ENCODE data around the gene DCTN4. TPM values are rescaled to one million over a fixed set of nuclear protein-coding genes. Genes with fewer than 3 reads are reported as not detected.

Gene DCTN4
- total RNA-seq, 2 donors from 2014 or later, result 68.4 to 87.1 TPM

GRCh38 chr5:150700594-150701377 lies 58.0 kb downstream of the DCTN4 start, which contains the start of gene RBM22:
Gene RBM22 (minus strand): TSS chr5:150701062. CDS start chr5:150700985, 77 bp downstream.
- H3K4me1 ChIP-seq (replicated peaks), result peaks cover 2% of the 10 kb centered on the region
- H3K36me3 ChIP-seq, result peaks cover 3 to 10% of the 10 kb centered on the region in 2 donors
- WGBS, result under 1% methylated on average over 59 of the region's 59 CpGs
- DNase-seq (ENCODE audit: low spot score), result peak; percentile 91
- no peaks in the 10 kb centered on the region for H3K9me3 ChIP-seq
- intact Hi-C loops (cut with DNase I), result loop anchor here (2.0 to 5.0 kb wide), 2 partner anchors 78 to 138 kb away; partner anchors contain the start of gene SMIM3
- peak within 1 kb of the TSS; percentile 96 to 97 for H3K4me3 ChIP-seq
- H3K27ac ChIP-seq, result peak within 1 kb of the TSS; percentile 96 to 97
- TF ChIP-seq POLR2AphosphoS5 (IDR thresholded peaks at IDR 0.05) (peak; percentile 98), POLR2A (IDR thresholded peaks at IDR 0.05) (peak; percentile 73)
- TF ChIP-seq, protein P1, sequence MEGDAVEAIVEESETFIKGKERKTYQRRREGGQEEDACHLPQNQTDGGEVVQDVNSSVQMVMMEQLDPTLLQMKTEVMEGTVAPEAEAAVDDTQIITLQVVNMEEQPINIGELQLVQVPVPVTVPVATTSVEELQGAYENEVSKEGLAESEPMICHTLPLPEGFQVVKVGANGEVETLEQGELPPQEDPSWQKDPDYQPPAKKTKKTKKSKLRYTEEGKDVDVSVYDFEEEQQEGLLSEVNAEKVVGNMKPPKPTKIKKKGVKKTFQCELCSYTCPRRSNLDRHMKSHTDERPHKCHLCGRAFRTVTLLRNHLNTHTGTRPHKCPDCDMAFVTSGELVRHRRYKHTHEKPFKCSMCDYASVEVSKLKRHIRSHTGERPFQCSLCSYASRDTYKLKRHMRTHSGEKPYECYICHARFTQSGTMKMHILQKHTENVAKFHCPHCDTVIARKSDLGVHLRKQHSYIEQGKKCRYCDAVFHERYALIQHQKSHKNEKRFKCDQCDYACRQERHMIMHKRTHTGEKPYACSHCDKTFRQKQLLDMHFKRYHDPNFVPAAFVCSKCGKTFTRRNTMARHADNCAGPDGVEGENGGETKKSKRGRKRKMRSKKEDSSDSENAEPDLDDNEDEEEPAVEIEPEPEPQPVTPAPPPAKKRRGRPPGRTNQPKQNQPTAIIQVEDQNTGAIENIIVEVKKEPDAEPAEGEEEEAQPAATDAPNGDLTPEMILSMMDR (IDR thresholded peaks at IDR 0.05), result peak; percentile 31 to 69 (median 60)
- no peaks in the 10 kb centered on the region for H3K27me3 ChIP-seq (replicated peaks; ENCODE audit: insufficient read depth)

DNA sequence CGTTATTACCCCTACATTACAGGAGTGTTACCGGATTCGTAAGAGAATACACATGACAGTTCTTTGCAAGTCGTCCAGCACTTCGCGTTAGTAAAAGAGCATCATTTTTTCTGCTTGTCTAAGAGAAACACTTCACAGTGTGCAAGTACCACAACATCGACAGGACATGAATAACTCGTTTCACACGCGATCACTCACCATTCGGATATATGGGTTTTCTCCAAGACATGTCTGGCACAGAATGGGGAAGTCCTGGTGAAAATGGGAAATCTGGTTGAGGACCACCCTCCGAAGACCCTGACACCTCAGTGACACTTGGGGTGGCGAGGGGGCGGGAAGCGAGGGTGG lies 58.6 kb downstream of the DCTN4 start:
- H3K27me3 ChIP-seq (replicated peaks; ENCODE audit: insufficient read depth), result no peaks in the 10 kb centered on the region

DNA sequence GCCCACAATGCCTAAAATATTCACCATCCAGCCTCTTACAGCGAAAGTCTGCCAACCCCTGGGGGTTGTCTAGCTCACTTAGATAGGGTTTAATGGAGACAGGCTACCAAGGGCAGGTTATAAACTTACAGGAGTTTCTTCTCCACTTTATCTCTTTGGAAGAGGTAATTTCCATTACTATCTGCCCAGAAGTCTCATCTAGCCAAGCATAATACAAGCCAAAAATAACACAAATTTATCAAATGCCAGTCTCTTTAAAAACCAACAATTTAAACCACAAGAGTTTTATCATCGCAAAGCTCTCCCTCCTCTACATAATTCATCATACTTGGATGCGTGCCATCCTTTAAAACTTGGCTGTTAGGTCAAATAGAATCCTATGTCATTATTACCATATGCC lies 64.2 kb downstream of the DCTN4 start:
- peaks cover 21 to 40% of the 10 kb centered on the region in 2 donors for H3K36me3 ChIP-seq
- 69% methylated on average over 3 of the region's 3 CpGs for WGBS

More for the DNA sequence above, 58.6 kb downstream of the DCTN4 start:
- peak overlapping the region; percentile 96 to 97 for H3K27ac ChIP-seq
- peaks cover 2% of the 10 kb centered on the region for H3K4me1 ChIP-seq (replicated peaks)
- intact Hi-C loops (cut with DNase I), result loop anchor here (2.0 to 5.0 kb wide), 2 partner anchors 79 to 138 kb away; partner anchors contain the start of gene SMIM3
- TF ChIP-seq, protein P1 (IDR thresholded peaks at IDR 0.05), result no peak
- TF ChIP-seq POLR2AphosphoS5 (IDR thresholded peaks at IDR 0.05) (no peak), POLR2A (IDR thresholded peaks at IDR 0.05) (no peak)
- WGBS, result under 1% methylated on average over 15 of the region's 15 CpGs
- peaks cover 3 to 10% of the 10 kb centered on the region in 2 donors for H3K36me3 ChIP-seq
- H3K9me3 ChIP-seq, result no peaks in the 10 kb centered on the region
- peak overlapping the region; percentile 96 to 97 for H3K4me3 ChIP-seq
- no peak for DNase-seq (ENCODE audit: low spot score)

DNA sequence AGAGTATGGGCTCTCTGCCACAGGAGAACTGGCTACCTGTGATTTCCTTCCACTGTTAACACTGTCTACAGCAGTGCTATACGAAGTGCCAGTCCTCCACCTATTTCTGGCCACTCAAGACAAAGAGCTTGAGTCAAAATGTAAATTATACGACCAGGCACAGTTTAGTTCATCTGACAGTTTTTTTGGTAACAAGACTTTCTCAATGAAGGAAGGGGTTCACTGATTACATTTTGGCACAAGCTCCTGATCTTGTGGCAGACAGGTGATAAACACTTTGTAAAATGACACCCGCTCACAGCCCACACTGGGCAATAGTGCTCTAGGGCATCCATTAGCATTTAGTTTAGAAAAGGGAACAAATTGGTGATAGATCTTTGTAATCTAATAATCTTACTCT lies 66.5 kb downstream of the DCTN4 start:
- H3K4me1 ChIP-seq (replicated peaks), result no peaks in the 10 kb centered on the region
- H3K27ac ChIP-seq, result no peak overlapping the region
- no peaks in the 10 kb centered on the region for H3K9me3 ChIP-seq
- H3K27me3 ChIP-seq (replicated peaks; ENCODE audit: insufficient read depth), result no peaks in the 10 kb centered on the region
- H3K4me3 ChIP-seq, result no peak overlapping the region
- no peak for DNase-seq (ENCODE audit: low spot score)
- H3K36me3 ChIP-seq, result peaks cover 20 to 30% of the 10 kb centered on the region in 2 donors
- 77% methylated on average over 3 of the region's 3 CpGs for WGBS
- intact Hi-C loops (cut with DNase I), result no loop called here
- TF ChIP-seq POLR2AphosphoS5 (IDR thresholded peaks at IDR 0.05), result no peak
- no peak for TF ChIP-seq POLR2A (IDR thresholded peaks at IDR 0.05)
- TF ChIP-seq, protein P1 (IDR thresholded peaks at IDR 0.05), result no peak

More for the DNA sequence above, 64.2 kb downstream of the DCTN4 start:
- Histone ChIP-seq H3K9me3 (no peaks in the 10 kb centered on the region), H3K4me3 (no peak overlapping the region), H3K27ac (no peak overlapping the region), H3K4me1 (replicated peaks) (peaks cover 2% of the 10 kb centered on the region), H3K27me3 (replicated peaks; ENCODE audit: insufficient read depth) (no peaks in the 10 kb centered on the region)
- DNase-seq (ENCODE audit: low spot score), result no peak
- TF ChIP-seq POLR2A (IDR thresholded peaks at IDR 0.05) (no peak), POLR2AphosphoS5 (IDR thresholded peaks at IDR 0.05) (no peak)
- TF ChIP-seq, protein P1 (IDR thresholded peaks at IDR 0.05), result no peak
- intact Hi-C loops (cut with DNase I), result no loop called here
